ENCODE results near the gene CFAP20DC.

DNA sequence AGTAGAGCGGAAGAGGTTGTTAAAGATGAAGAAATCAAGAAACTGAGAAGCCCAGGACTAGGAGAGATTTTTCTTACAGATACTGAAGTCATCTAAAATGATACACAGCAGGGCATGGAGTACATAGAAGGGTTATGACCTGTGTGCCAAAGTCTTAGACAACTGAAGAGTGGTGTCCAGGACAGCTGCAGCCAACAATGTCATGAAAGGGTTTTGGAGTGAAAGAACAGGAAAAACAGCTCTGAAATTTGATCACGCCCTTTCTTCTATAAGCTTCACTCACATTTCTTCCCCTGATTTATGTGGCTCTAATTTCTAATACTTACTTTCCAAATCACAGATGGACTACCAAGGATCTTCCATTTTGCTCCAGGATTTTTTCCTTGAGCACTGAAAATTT is 3.0 kb downstream of the CFAP20DC start:
- TF ChIP-seq, protein P1, sequence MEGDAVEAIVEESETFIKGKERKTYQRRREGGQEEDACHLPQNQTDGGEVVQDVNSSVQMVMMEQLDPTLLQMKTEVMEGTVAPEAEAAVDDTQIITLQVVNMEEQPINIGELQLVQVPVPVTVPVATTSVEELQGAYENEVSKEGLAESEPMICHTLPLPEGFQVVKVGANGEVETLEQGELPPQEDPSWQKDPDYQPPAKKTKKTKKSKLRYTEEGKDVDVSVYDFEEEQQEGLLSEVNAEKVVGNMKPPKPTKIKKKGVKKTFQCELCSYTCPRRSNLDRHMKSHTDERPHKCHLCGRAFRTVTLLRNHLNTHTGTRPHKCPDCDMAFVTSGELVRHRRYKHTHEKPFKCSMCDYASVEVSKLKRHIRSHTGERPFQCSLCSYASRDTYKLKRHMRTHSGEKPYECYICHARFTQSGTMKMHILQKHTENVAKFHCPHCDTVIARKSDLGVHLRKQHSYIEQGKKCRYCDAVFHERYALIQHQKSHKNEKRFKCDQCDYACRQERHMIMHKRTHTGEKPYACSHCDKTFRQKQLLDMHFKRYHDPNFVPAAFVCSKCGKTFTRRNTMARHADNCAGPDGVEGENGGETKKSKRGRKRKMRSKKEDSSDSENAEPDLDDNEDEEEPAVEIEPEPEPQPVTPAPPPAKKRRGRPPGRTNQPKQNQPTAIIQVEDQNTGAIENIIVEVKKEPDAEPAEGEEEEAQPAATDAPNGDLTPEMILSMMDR (conservative IDR thresholded peaks at IDR 0.05; ENCODE audit: low read depth, low read length): no peak
- TF ChIP-seq POLR2A (IDR thresholded peaks at IDR 0.05; ENCODE audit: low read depth, low read length) (no peak), FOS (IDR thresholded peaks at IDR 0.05; ENCODE audit: low read depth, low read length) (no peak), SMC3 (IDR thresholded peaks at IDR 0.05; ENCODE audit: low read depth, low read length) (no peak)
- TF ChIP-seq, protein P2, sequence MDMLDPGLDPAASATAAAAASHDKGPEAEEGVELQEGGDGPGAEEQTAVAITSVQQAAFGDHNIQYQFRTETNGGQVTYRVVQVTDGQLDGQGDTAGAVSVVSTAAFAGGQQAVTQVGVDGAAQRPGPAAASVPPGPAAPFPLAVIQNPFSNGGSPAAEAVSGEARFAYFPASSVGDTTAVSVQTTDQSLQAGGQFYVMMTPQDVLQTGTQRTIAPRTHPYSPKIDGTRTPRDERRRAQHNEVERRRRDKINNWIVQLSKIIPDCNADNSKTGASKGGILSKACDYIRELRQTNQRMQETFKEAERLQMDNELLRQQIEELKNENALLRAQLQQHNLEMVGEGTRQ (IDR thresholded peaks at IDR 0.05; ENCODE audit: low read depth, low read length): no peak
